ENCODE results near the gene NTM. TPM values are rescaled to one million over a fixed set of nuclear protein-coding genes. Genes with fewer than 3 reads are reported as not detected.

The NTM gene
- total RNA-seq, 1 donor from 2014 or later: 158 TPM

DNA sequence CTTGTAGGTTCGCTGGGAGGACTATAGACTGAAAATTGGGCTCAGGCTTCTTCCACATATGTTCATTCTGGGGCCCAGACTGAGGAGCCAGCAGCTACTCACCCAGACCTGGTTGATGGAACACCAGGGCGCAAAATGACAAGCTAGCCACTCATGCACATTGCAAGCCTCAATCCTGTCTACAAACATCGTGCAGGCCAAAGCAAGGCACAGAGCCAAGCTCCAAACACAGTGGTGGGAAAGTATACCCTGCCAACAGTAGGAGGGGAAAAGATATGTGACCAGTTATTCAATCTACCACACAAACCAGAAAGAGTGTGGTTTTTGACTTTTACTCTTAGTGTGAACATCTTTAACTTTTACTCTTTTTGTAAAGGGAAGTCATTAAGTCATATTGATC lies 660.5 kb downstream of the NTM start:
- DNase-seq: no peak

DNA sequence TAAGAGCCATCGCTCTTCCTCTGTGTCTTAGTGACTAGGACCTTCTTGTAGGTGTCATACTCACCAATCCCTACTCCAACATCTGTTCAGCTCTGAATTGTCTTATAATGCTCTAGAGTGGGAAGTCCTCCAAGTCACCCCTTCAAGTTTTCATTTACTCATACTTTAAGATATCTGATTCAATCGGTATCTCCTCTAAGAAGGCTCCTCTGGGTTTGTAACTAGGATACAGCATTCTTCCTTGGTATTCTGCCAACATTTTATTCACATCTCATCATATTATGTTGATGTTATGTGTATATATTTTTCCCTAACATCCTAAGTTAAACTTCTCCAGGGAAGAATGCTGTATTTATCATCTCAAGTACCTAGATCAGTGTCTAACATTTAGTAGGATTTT lies 662.1 kb downstream of the NTM start:
- DNase-seq: no peak

DNA sequence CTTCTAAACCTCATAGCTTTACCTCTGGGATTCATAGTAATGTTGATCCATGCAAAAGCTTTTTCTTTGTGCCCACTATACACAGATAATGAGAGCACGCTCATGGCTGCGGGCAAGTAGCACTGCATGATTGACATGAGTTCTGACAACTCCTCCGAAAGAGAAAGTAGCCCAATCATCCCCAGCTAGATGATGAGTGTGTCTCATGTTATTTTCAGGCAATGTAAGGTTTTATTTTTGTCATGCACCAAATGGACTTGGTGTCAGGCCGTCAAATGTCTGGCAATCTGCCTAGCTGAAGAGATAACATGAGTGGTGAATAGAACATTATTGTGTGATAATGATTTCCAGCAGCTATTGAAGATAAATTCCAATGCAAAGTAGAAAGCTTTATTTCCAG lies 662.6 kb downstream of the NTM start:
- DNase-seq: no peak

DNA sequence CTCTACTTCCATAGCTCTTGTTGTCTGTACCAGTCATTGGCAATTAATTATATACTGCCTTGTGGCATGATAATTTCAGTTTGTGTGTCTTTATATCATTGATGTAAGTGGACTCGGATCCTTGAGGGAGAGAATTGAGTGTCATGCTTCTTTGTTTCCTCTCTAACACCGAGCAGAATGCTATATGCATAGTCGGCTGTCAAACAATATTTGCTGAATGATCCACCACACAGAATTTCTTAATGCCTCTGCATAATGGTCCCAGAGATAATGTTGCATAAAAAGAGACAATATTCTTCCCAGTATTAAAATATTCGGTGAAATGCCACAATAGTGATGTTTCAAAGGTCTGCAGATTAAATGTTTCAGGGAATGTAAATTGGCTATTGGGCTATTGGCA lies 664.8 kb downstream of the NTM start:
- no peak for DNase-seq

DNA sequence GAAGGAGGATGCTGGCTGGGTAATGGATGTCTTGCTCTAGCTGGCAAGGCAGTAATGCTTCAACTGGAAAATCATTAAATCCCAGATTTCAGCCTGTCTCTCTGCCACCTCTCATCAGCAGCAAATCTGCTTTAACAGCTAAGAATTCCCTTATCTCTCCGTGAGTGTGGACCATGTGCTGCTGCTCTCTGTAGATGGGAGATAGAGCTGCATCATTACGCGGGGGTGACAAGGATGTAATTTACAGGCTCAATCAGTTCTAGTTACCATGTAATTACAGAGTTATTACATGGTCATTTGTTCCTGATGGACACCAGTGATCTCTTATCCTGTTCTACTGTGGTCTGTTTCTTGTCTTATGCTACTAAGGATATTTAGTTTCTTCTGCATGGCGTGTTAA lies 665.4 kb downstream of the NTM start:
- no peak for DNase-seq

DNA sequence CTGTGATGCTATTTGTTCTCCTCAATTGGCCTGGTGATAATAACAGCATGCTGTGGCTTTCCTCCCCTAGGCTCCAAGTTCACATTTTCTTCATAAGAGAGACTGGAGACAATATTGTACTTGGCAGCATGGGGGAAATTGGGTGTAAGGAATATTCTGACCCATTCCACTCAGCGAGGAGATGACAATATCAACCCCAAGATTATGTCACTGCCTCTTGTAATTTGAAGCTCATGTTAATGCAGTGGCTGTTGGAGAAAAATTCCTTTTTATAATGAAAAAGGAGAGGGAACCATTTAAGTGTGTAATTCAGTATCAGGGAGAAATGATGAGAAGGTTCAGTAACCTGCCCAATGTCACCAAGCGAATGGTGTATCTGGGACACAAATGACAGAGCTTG lies 665.8 kb downstream of the NTM start:
- DNase-seq: no peak

DNA sequence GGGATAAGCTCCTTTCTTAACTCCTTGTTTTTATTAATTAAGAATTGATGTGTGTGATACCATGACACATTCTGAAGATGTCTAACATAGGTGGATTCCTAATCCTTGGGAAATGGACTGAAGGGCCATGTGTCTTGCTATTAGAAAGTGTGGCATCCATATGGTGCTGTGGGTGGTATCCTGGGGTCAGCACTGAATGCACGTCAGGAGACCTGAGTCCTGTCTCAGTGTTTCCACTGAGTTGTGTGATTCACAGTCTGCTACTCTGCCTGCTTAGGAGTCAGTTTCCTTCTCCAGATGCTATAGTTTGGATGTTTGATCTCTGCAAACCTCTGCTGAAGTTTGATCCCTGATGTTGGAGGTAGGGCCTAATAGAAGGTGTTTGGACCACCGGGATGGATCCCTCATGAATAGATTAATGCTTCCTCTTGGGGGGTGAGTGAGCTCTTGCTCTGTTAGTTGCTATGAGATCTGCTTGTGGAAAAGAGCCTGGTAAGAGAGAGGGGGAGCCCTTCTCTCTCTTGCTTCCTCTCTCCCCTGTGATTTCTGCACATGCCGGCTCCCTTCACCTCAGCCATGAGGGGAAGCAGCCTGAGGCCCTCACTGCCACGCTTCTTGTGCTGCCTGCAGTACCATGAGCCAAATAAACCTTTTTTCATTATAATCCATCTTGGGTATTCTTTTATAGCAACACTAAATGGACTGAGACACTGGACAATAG lies 666.5 kb downstream of the NTM start:
- no peak for DNase-seq

DNA sequence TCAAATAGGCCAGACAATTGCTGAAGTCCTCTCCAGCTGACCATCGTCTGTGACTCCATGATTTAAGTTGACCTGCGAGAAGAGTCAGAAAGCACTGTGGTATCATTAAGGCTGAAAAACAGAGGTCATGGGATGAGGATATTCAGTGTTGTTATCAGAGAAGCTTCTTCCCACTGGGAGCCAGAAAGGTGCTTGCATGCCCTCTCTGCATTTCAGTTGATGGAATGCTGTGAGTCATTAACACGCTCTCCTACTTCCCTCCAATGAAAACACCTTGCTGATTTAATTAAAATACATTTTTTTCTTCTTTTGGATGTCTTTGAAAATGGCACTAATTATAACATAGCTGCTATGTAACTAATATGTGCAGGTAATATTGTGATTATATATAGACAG lies 667.0 kb downstream of the NTM start:
- no peak for DNase-seq

DNA sequence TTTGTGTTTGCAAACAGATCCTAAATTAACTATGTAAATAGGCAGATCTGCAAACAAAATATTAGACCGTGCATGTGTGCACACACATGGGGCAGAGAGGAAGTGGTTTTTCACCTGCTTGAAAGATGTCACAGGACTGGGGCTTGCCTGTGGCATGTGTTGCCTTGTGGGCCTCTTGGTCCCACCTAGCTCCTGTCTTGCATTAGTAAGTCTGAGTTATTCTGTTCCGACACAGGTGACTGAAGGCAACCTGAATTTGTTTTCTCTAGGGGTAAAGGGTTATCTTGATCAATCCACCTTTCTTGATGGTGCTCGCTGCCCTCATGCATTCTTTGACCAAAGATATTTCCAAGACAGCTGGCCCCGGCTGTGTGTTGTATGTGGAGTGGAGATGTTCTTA lies 667.5 kb downstream of the NTM start:
- DNase-seq: no peak

DNA sequence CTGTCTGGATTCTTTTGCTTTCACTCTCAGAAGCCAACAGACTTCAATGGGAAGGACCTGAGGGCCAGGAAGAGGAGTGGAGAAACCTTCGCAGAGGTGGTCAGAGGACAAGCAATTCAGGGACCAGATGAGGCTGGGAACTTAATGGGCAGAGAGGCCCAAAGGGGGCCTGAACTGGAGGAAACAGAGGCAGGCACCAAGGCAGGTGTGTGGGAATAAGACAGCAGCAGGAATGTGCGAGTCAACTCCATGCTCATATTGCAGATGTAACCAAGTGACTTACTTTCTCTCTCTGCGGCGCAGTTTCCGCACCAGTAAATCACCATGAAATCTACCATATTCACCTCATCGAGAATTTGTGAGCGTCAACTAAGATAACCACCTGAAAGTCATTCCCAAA lies 669.1 kb downstream of the NTM start:
- no peak for DNase-seq

DNA sequence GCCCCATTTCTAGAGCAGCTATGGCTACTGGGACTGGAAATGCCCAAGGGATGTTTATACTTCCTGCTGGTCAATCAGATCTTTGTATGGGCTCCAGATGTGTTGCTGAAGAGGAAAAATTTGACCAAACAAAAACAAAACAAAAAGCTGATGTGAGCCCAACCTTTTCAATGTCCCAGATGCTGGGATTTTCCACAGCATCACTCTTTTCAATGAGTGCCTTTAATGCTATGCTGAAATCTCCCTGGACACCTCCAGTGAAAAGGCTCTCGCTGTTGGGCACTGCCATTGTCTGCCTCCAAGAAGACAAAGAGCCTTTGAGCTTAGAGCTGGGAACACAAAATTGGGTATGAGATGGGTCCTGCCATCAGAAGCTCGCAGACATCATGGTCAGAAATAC lies 671.9 kb downstream of the NTM start:
- no peak for DNase-seq

DNA sequence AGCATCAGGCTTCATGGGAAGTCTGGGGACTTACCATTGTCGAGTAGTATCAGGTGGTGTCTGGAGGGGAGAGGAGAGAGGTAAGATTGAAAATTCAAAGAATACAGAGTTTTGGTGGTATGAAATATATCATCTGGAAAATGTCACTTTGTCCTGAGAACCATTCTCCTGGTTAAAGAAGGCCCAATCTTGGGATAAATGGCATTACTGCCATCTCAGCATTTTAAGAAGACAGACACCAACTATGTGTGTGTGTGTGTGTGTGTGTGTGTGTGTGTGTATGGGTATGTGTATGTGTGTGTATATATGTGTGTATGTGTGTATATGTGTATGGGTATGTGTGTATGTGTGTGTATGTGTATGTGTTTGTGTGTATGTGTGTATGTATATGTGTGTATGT lies 673.3 kb downstream of the NTM start:
- no peak for DNase-seq

DNA sequence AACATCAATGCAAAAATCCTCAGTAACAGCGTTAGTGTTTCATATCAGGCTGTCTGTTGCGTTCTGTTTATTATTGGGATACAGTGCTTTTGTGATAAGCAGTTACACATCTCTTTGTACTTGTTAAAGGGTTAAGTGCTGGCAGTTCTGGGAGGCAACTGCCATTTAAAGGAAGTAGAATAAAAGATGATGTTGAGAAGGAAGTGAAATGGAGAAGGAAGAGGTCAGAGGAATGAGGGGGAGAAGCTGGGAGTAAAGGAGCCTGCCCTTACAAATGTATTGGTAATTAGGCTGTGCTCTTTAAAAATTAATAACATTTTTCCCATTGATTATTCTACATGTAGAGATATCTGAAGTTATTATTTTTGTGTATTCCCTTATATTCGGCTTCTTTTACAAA lies 674.7 kb downstream of the NTM start:
- no peak for DNase-seq

DNA sequence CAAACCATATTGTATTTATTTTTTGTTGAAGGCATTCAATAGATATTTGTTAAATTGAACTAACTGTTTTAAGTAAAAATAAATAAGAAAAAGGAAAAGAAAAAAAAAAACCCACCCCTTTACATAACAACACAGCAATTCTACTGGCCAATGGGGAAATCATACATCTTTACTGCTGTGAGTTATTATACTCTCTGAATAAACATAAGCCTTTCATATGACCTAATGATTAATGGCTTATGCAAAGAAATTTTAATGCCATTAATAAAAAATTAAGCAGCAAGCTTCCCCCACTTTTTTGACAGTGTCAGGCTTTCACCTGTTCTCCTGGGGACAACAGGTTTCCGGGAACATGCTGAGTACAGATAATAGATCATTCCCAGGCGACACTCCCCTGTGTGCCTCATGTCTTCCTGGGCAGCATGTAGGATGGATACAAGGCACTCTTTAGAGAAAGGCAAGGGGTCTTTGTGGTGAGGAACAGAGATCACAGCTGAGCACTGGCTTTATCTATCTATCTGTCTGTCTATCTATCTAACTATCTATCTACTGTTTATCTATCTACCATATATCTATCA lies 676.0 kb downstream of the NTM start:
- no peak for DNase-seq

DNA sequence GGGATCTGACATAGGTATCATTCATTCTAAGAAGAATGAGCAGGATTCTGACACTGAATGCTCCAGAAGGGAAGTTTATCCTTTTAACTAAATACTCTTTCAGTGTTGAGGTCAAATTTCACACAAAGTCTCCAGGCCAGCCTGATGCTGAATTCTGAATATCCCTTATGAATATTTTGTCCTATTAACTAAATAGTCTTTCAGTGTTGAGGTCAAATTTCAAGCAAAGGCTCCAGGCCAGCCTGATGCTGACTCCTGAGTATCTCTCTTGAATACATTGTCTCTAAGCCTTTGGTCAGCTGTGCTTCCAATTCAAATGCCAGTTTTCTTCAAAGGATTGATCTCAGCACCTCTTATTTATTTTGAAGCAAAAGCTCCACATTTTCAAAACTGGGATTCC lies 676.8 kb downstream of the NTM start:
- DNase-seq: no peak

DNA sequence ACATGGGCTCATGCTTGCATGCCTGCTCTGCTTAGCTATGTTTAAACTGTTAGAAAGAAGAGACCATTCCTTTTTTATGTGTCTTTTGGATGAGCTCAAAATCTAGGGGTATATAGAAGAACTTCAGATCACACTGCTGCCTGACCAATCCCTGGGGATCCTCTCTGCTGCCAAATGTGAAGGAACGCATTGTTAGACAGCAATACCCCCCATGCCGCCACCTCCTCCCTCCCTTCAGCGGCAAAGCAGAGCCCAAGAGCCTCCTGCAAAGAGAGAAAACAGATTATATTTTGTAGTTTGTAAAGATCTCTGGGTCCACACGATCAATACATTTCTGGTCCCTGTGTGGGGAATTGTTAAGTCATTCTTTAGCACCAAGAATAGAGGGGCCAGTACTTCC lies 677.6 kb downstream of the NTM start:
- DNase-seq: no peak

DNA sequence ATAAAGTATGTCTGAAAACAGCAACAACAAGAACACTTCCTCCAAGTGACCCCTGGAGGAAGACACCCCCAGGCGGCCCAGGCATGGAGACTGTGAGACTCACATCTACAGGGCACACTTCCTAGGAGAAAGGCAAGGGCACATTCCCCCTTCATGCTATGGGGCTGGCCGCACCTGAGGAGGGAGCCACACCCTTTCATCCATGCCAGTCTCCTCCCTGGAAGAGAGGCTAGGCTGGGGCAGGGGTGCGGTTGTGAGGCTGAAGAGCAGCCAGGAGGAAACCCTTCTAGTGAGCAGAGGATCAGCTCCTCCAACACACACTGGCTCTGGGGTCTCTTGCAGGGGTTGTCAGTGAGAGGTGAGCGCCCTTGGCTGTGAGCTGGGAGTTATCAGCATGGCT lies 678.8 kb downstream of the NTM start:
- no peak for DNase-seq

DNA sequence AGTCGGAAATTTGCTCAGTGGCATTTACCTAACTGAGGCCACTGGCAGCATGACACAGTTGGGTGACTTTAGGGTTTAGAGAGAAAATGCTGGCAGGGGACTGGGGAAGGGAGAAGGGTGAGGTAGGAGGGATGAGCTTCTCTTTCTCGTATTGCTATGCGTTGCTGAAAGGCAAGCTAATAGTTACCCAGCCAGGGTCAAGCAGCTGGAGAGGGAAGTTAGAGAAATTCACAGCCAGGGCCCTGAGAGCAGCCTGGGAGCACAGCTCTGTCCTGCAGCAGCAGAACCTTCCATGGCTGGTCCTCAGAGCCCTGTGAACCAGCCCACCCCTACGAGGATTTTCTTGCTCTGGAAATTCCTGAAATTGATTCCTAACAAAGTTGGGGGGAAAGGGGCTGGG lies 679.6 kb downstream of the NTM start:
- DNase-seq: no peak

DNA sequence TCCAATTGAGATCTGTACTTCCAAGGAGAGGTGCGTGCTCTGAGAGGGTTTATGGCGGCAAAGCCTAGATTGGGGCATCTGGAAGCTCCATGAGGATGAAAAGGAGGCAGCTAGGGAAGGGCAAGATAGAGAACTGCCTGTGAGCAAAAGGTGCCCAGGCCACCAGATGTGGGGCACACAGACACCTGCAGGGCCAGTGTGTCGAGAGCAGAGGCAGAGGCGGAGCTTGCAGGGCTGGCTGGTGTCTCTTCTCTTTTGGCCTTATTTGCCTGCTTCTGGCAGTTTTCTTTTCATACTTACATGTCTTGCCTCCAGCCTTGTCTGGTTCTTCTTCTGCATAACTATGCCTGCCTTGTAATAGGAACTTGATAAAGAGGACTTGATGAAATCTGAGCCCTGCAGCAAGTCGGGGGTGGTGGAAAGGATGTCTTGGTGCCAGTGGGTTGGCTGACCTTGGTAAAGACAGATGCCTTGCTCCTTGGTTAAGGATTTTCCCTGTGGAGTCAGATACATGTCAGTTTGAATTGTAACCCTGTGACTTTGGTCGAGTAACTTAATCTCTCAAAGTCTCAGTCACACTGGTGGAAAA lies 680.3 kb downstream of the NTM start:
- DNase-seq: no peak

DNA sequence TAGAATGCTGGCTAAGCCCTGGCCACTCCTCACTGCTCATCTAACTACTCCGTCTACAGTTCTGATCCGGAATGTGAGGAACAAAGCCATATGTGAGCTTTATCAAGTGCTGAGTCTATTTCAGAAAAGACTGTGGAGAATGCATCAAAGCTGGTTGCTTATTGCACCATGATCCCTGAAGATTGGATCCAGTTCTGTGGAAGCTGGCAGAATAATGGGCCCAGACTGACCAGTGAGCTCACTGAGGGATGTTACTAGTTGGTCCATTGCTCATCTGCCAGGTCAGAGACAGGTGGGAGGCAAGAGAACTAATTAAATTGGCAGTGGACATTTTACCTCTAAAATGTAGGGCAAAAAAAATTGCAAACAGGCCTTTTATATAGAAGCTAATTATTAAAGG lies 681.3 kb downstream of the NTM start:
- no peak for DNase-seq

DNA sequence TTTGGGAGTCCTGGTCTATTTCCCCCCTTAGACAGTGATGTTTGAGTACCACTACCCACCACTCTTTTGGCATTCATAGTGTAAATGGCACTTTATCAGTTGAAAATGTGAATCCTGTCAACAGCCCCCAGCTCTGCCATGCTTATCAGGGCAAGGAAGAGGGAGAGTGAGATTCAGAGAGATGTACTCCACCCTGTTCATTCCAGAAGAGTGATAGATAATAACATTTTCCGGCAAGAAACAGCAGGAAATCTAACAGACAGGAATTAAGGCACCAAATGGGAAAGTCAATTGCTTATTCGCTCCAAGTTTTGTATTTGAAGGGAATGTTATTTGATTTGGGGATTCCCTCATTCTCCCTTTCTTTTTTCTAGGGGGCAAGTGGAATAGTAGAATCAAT lies 681.9 kb downstream of the NTM start:
- no peak for DNase-seq

DNA sequence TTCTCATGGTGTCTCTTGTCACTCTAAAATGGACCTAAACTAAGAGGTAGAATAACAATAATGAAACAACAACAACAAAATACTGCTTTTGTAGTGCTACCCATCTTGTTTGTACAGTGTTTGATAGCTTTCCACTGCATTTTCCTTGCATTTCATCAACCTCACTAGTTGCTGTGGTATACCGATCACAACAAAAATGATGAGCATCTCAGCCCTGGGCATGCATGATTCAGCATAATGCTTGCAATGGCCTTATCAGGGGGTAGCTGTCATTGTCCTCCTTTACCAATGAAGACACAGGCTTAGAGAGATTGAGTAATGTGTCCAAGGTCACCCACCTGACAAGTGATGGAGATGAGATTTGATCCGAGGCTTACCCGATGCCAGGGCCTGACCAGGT lies 682.5 kb downstream of the NTM start:
- DNase-seq: no peak

DNA sequence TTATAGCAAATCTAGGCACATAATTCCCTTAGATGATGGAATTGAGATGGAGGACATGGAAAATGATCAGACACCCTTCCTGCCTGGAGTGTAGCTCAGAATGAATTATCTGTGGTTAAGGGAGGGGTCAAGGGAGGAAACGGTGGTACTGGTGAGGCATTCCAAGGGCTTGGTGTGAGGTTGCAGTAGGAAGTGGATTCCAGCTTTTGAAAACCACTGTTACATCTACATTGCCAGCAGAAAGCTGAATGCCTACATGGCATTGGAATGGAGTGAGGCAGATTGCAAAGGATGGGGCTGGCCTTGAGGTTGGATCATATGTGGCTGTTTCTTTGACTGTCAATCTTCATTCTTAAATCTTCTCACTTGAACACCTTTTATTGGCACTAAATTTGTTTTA lies 684.4 kb downstream of the NTM start:
- DNase-seq: no peak

DNA sequence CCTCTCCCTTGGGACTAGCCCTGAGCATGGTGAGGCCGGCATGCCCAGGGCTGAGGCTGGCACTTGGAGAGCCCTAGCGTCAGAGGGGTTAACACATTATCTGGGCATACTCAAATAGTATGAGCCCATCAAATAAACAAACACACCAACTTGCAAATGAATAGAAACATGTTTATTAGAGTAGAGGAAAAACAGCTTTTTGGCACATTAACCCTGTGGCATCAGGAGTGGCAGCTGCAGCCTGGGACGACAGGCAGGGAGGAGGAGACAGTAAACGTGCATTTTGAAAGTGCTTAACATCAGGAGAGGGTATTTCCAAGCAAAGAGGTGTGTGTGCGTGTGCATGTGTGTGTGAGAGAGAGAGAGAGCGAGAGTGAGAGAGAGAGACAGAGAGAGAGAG lies 684.9 kb downstream of the NTM start:
- DNase-seq: no peak

All from occipital lobe (tissue), 2 donors.